ENCODE data around the gene SYTL1.

GRCh38 chr1:27306892-27307761 lies 34.7 kb upstream of the SYTL1 start:
- TF ChIP-seq CTCF (IDR thresholded peaks at IDR 0.05): no peak
- no peak for TF ChIP-seq POLR2A (IDR thresholded peaks at IDR 0.05)

Measured in adrenal gland (tissue), 5 donors.